ENCODE measurements around the gene NYNRIN. TPM values are rescaled to one million over a fixed set of nuclear protein-coding genes. Genes with fewer than 3 reads are reported as not detected.

NYNRIN gene
- total and polyA plus RNA-seq, 2 of the 4 experiments (the other 2 are of a cell fraction) = 2.2 to 5.4 TPM

DNA sequence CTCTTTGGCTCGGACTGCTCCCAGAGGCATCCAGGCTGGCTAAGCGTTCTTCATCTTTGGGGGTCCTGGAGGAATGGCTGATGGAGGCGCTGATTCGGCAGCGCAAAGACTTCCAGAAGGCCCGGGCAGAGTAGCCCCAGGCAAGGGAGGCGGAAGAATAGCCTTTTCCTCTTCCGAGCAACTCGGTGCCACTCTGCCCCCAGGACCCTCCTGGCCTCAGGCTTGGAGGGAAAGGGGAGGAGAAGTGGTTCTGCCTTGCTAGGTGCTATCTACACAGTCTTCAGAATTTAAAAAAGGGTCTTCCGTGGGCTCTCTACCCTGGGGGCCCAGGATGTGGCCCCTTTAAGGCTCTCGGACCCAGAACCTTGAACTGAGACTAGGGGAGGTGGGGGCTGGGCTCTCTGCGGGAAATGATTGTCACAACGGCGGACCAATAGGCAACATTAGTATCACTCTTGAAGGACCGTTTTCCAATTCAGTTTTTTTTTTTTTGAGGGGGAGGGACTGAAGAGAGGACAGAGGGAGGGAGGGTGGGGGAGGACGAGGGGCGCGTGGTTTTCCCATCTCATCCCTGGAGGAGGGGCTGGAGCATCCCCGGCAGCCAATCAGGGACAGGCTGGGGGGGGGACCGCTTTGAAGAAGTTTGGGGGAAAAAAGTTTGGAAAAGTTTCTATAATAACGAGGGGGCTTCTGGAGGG lies 31.1 kb upstream of the NYNRIN start, which contains the start of gene NFATC4:
TSS of gene NFATC4 (plus strand) at position 671 of the 698 bp plus-strand sequence. CDS start 157 bp downstream, outside the sequence.
- 0% methylated on average over 2 of the region's 21 CpGs; no CpG with 5 or more reads in 1 of the 2 experiments for WGBS, 2 experiments (ENCODE audit: extremely low coverage in 2 of 2, insufficient read length in 1 of 2)

More for the DNA sequence above, 31.1 kb upstream of the NYNRIN start, which contains the start of gene NFATC4:
- TF ChIP-seq MAZ (IDR thresholded peaks at IDR 0.05; ENCODE audit: borderline replicate concordance, low read depth, low read length) (peak; percentile 67; the same call in 1 of the 2 replicates), RAD21 (IDR thresholded peaks at IDR 0.05; ENCODE audit: low read length) (no peak), FOS (IDR thresholded peaks at IDR 0.05; ENCODE audit: low read depth, low read length) (no peak), MAFK (IDR thresholded peaks at IDR 0.05; ENCODE audit: low read depth, low read length) (no peak)
- Histone ChIP-seq H3K27me3 (ENCODE audit: control insufficient read depth, insufficient read depth, low read length) (no peaks in the 10 kb centered on the region), H3K4ac (ENCODE audit: low read depth, low read length) (peak within 1 kb of the TSS; percentile 97), H3K4me1 (ENCODE audit: control insufficient read depth, insufficient read depth, low read length) (peaks cover 12% of the 10 kb centered on the region), H2BK15ac (ENCODE audit: low read depth, low read length) (peak within 1 kb of the TSS; percentile 94; the same call in 2 of the 3 replicates), H3K9me3 (ENCODE audit: control insufficient read depth, insufficient read depth, low read length) (no peaks in the 10 kb centered on the region), H2BK5ac (ENCODE audit: low read depth, low read length, poor library complexity, severe bottlenecking) (peak within 1 kb of the TSS; percentile 95), H4K5ac (ENCODE audit: low read depth, low read length) (peak within 1 kb of the TSS; percentile 93), H3K4me2 (ENCODE audit: low read depth, low read length) (peak within 1 kb of the TSS; percentile 80), H2AK9ac (replicated peaks; ENCODE audit: low read depth, low read length, poor library complexity) (peak within 1 kb of the TSS; percentile 97), H3K36me3 (ENCODE audit: control insufficient read depth, insufficient read depth, low read length) (peaks cover 19% of the 10 kb centered on the region; the same call in 1 of the 2 replicates), H2AK5ac (ENCODE audit: low read depth, low read length) (peak within 1 kb of the TSS; percentile 97), H3K79me1 (ENCODE audit: low read depth in 1 of 2, low read length in 2 of 2) (peaks cover 3 to 28% of the 10 kb centered on the region in 2 experiments; a peak in 3 of 4 replicates), H3K14ac (replicated peaks; ENCODE audit: low read depth, low read length) (peak within 1 kb of the TSS; percentile 95), H3K23ac (ENCODE audit: low read depth, low read length) (peak within 1 kb of the TSS; percentile 98), H3K9me1 (ENCODE audit: insufficient read depth, low read length) (peaks cover 9% of the 10 kb centered on the region), H3K56ac (ENCODE audit: extremely low read depth, insufficient read depth, low read length) (peak within 1 kb of the TSS; percentile 88), H3K18ac (ENCODE audit: low read depth, low read length) (peak within 1 kb of the TSS; percentile 84), H4K91ac (ENCODE audit: insufficient read depth, low read depth, low read length) (peak within 1 kb of the TSS; percentile 98), H2BK120ac (ENCODE audit: low read depth, low read length) (peak within 1 kb of the TSS; percentile 93), H4K8ac (ENCODE audit: low read depth in 2 of 2, low read length in 2 of 2) (peak within 1 kb of the TSS; percentile 96 to 98), H3K9ac (ENCODE audit: low read depth, low read length) (peak within 1 kb of the TSS; percentile 94), H4K20me1 (ENCODE audit: insufficient read depth, low read length) (peaks cover 4% of the 10 kb centered on the region), H3K27ac (ENCODE audit: insufficient read depth, low read length) (peak within 1 kb of the TSS; percentile 98), H2AFZ (replicated peaks; ENCODE audit: low read length, poor library complexity) (peak within 1 kb of the TSS; percentile 89), H2BK20ac (ENCODE audit: low read depth, low read length) (peak within 1 kb of the TSS; percentile 88), H3K4me3 (ENCODE audit: insufficient read depth, low read depth, low read length) (peak within 1 kb of the TSS; percentile 86)
- dilution Hi-C loops (cut with HindIII; ENCODE audit: low sequenced_read_pairs, unreplicated experiment) = no loop called here
- BruUV-seq (replicated peaks) = no TSS peak
- intact Hi-C loops (cut with micrococcal nuclease) = loop anchor here (2.0 kb wide), 1 partner anchor 31 kb away; the partner anchor contains the start of gene NYNRIN
- peak; percentile 96 for DNase-seq
- in situ Hi-C loops (cut with MboI; ENCODE audit: low sequenced_read_pairs) = loop anchor here (10.0 kb wide), 1 partner anchor 67 kb away; no protein-coding TSS in a partner anchor
- POLR2A ChIA-PET (ENCODE audit: unreplicated experiment) = no interaction called here
- ATAC-seq (ENCODE audit: low read depth) = peak; percentile 45
- CTCF ChIA-PET = no interaction called here

Measured in IMR-90 (cell line).